ENCODE results near the gene CDHR3.

CDHR3 gene

DNA sequence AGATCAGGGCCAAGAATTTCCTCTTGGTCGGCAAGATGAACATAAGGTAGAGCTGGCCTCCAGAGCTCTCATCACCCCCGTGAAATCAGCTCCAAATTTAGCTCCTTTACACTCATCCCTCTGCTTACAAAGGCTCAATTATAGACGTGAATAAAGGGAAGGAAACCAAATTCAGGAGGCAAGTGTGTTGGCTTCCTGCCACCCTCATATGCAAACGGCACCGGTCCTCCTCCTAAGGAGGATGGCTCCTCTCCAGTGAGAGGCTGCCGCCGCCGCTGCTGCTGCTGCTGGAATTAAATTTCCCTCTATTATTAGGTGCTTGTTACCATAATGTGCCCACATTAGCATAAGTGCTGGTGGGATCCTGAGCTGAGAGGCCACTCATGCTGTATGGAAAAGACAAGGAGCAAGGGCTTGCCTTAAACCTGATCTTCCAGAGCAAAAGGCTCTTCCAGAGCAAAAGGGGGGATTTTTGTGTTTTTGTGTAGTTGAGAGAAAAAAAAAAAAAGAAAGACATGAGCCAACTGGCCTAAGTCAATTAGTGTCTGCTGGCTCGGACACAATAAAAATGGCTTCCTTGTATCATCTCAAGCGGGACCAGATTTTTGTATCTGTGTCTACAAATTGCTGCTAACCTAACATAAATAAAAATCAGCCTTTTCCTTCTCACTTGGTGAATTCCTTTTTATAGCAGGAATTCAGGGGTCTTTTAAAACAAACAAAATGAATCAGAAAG, 68.4 kb downstream of the CDHR3 start:
- no peak for DNase-seq

DNA sequence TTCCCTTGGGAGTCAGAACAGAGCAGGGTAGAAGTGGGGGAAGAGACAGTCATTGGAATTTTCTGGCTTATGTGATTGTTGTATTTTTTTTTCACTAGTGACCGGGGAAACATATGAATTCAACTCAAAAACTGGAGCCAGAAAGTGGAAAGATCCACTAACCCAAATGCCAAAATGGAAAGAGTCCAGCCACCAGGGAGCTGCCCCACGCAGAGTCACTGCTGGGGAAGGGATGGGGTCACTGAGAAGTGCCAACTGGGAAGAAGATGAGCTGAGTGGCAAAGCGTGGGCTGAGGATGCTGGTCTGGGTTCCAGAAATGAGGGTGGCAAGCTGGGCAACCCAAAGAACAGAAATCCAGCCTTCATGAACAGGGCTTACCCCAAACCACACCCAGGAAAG, 69.2 kb downstream of the CDHR3 start:
- no peak for DNase-seq

DNA sequence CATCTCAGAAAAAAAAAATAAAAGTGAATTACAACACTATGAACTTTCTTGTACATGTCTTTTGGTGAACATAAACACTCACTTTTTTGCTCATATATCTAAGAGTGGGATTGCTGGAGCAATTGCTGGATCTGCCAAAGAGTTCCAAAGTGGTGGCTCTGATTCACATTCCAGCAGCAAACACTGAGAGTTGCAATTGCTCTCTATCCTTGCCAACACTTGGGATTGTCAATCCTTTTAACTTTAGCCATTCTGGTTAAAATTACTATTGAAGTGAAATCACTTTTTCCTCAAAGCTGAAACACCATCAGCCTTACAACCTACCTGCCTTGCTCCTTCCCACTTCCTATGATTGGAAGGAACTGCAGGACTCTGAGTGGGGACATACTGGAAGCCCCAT, 70.7 kb downstream of the CDHR3 start:
- no peak for DNase-seq

DNA sequence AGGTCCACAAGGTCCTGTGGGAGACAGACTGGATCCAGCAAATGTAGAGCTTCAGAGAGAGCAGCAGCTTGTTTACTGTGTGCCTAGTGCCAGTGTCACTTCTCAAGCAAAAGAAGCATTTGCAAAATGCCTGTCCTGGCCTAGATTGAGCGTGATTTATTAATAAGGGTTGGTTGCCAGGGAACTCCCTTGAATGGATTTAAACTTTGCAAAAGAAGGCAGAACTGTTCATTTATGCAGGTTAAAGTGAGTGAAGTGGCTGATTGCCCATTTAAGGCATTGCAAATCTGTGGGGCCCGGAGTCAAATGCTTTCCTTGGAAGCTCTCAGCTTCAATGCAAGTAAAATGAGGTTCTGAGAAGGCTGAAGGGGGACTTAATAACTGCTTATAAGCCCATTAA, 71.3 kb downstream of the CDHR3 start:
- DNase-seq = no peak

DNA sequence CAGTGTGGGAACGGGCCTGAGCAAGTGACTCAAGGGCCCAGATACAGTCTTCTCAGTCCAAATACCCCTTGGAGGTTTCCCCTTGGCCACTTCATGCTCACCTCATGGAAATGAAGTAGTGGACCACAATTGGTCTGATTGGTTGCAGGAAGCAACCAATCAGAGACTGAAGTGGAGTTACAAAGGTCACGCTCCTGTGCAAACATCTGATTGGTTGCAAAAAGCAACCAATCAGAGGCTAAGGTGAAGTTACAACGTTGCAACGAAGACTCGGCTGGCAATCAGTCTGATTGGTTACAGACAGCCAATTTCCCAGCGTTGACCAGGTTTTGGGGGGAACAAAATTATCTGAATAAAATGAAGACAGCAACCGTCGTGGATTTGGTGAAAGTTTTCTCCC, 72.5 kb downstream of the CDHR3 start:
- DNase-seq = no peak

DNA sequence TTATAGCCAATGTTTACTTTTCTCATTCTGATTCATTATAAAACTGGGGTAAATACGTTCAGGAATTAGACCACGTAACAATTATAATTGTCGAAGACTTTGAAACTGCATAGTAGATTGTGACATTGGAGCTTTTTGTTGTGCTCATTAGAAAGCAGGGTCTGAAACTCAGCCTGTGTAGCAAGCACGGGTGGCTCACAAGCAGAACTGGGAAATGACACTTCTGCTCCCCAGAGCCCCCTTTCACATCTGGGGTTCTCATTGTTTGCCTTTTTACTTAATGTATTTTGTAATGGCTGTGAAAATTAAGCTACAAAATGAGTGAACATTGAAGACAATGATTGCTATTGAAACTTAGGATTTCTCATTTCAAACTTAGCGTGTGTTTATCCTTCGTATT, 72.9 kb downstream of the CDHR3 start:
- DNase-seq = no peak

DNA sequence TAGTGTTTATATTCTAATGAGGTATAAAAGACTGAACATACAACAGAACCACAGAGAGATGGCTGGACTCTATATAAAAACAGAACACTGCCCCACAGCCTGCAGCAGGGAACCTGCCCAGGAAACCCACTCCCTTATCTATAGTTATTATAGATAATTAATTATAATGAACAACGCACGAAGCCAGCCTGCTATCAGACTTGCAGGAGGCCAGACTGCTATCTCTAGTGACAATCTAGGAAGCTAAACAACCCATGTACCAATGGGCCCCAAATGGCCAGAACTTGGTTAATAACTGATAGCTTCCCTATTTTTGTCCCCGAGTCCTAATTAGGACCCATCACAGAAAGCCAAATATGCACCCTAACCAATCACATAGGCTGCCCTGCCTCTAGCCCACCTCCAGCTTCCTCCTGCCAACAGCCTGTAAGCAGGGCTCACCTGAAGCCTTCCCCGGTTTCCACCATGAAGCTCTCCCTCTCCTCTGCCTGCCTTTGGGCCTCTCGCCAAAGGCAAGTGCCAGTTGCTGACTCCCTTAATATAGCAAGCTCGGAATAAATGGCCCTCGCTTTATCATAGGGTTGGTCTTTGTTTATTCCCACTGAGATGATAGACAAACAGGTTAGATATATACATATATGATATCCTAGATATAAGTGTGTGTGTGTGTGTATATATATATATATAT, 74.6 kb downstream of the CDHR3 start:
- no peak for DNase-seq

DNA sequence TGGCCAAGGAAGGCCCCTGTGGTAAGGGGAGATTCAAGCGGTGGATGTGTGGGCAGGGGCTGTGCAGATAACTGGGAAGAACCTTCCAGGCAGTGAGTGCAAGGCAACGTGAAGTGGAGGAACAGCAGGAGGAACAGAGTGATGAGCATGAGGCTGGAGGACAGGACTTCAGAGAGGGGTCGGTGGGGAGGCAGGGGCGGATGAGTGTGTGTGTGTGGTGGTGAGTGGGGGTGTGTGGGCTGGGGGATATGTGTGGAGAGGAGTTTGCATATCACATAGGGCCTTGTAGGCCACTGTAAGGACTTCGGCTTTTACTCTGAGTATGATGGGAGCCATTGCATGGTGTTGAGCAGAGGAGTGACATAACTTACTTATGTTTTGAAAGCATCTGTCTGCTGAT, 75.2 kb downstream of the CDHR3 start:
- DNase-seq = no peak

DNA sequence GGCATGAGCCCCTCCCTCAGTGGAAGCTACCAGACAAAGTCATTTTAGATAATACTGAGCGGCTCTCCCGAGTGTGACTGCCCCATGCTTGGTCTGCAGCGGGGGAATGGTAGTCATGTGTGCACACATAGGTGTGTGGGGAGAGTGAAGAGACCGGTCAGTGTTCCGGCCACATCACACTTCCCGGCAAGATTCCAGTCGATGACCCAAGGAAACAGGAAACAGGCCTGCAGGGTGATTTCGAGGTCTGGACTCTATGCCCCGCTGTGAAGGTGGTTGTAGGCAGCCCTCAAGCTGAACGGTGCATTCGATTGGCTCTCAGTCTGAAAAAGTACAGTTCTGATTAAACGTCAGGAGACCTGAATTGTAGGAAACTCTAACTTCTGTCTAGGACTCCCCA, 75.9 kb downstream of the CDHR3 start:
- no peak for DNase-seq

DNA sequence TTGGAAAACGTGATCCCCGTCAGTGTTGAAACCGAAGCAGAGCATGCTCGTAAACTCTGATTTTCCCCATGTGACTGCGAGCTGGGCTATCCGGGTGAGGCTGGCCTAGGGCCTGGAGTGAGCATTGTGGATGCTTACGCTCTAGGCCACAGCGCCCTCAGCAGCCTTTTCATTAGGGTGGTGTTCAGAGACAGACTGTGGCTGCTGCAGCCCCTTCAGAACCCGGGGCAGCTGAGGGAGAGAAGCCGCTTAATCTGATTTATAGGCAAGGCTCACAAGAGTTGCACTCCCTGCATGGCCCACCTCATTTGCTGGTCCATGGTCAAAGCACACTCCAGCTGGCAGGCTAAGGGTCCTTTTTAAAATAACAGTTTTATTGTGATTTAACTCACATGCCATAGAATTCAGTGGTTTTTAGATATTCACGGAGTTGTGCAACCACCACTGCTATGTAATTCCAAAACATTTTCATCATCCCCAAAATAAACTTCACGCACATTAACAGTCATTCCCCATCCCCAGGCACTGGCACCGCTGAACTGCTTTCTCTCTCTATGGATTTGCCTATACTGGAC, 76.5 kb downstream of the CDHR3 start:
- peak; percentile 94 for DNase-seq

DNA sequence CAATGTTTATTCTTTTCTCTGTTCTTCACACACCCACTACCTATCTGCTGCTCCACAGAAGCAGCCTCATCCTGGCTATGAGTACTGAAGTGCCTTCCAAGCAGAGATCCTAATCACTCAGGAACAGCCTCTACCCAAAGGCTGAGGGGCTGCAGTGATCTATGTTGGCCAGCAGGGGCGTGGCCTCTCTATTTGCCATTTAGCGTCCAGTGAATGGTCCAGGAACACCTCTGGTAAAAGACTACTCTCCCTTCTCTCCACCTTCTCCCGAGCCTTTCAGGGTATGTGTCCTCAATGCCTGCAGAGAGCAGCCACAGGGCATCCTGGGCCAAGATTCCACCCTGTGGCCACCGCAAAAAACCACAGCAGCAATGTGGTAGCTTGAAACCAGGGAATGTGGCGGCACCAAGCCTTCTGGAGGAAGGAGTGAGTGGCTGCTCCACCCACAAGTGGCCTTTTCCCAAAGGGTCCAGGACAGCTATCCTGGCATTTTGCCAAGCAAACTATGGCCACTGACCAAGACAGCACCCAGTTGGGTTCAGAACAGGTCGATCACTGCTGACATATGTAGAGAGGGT, 78.2 kb downstream of the CDHR3 start:
- no peak for DNase-seq

DNA sequence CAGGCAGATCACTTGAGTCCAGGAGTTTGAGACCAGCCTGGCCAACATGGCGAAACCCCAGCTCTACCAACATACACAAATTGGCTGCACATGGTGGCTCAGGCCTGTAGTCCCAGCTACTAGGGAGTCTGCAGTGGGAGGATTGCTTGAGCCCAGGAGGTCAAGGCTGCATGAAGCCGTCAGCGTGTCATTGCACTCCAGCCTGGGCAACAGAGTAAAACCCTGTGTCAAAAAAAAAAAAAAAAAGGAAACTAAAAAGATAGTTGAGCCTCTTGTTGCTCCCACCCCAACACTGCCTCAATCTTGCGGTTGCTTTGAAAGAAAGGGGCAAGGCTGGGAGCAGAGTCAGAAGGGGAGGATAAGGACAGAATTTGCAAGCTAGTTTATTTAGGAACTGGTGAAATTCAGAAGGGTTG, 79.1 kb downstream of the CDHR3 start:
- no peak for DNase-seq

DNA sequence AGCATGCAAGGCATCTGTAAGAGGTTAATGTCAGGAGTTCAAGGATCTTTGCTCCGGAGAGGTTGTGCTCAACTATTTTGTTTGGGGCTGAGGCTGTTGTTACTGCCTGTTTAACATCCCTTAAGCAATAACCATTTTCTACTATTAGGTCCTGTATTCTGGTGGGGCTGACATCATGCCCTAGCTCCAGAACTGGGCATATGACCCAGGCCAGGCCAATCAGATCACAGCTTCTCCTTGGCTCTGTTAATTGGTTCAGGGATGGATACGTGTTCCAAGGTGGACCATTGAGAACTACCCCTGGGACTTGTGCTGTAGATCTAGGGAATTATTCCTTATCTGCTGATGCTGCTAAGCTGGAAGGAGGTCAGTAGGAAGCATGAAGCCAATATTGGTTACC, 82.1 kb downstream of the CDHR3 start:
- DNase-seq = no peak

DNA sequence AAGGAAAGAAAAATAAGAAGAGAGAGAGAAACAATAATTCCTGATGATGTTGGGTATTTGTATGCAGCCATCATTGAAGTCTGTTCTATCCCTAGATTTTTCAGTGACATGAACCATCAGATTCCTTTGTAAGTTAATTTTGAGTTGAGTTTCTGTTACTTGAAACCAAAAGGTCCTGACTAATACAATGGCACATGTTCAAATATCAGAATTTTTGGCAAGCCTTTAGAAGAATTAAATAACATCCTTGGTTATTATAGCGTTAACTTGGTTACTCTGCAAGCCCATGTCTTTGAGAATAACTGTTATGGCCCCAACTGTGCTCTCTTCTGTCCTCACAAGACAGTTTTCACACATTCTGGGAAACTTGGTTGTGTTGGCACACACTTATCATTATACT, 82.5 kb downstream of the CDHR3 start:
- DNase-seq = peak; percentile 59

DNA sequence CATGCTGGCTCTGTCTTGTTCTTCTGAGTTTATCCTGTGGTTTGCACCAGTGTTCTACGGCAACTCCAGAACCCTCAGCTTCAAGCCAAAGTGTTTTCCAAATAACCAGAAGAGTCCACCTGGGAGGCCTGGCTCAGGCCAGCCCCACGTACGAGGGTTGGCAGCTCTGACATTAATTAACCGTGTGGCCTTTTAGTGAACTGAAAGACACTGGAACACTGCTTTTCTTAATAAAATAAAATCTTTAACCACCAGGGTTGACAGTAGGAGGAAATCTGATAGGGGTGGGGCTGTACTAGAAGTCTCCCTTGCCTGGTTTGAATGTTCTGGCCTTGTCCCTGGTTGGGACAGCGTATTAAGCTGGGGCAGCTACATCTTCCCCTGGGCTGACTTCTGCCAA, 84.1 kb downstream of the CDHR3 start:
- no peak for DNase-seq

DNA sequence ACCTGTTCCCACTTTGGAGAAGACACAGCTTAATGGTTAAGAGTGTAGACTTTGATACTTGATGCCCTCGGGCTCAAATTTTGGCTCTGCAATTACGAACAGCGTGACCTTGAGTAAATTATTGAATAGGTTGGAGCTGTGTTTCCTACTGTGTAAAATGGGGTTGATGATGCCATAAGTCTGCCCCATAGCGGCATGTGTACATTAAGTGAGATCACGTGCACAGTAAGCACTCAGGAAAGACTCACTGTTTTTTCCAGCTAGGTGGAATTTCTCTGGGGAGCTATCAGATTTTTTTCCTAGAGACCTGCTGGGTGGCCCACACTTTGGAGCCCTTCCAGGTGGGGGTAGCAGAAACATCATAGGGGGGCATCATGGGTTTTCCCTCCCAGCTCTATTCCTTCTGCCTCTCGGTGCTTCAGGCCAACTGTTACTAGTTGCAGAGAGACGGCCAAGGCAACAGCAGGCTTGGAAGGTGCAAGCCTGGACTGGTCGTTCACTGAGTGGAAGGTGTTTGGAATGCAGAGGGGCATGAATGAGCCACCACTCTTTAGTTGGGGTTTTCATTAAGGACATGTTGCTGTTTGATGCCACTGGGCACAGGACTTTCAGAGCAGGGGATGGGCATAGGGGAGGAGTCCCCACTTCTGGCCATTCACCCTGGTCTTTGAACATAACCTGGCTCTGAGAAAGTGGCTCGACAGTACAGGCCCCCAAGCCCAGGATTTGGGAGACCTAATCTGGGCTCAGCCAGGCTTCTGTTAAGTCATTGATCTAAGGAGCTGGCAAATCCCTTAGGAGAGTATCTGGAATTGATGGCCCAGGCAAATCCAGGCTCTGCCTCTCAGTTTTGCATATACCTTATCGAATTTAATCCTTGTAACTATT, 85.0 kb downstream of the CDHR3 start:
- DNase-seq = no peak

DNA sequence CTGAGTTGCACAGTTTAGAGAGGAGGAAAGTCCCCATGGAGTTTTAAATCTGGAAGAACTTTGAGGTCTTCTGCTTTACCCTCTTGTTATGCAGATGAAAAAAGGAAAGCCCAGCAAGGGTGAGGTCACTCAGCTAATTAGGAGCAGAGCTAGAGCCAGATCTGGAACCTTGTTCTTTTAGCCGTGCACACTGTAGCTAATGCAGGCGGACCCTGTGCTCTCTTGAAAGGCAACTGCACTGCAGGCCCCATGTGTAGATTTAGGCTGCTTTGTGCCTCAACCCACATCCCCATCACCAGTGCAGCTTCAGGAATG, 85.6 kb downstream of the CDHR3 start:
- no peak for DNase-seq

DNA sequence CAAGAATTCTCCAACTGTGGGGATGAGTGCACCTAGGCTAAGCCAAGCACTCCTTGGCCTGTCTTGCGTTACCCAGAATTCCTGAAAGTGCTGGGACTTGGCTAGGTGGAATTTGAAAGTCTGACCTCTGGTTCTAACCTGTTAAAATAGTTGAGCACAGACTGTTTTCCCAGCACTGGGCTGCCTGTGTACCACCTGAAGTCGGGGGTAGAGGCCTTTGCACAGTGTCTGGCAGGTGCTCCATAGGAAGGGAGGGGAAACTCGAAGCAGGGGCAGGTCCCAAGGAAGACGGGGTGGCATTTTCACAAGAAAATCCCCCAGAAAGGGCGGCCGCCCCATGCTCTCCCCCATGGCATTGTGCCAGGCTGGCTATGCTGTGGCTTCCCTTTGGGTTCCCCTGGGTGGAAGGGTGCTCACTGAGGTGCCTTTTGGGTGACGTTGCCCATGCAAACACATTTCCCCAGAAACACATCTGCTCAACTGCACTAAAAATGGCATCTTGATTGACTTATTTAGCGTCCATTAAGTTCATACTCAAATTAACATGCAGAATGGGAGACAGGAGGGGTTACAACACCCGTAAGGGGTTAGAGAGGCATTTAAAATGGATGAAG, 86.2 kb downstream of the CDHR3 start:
- no peak for DNase-seq

DNA sequence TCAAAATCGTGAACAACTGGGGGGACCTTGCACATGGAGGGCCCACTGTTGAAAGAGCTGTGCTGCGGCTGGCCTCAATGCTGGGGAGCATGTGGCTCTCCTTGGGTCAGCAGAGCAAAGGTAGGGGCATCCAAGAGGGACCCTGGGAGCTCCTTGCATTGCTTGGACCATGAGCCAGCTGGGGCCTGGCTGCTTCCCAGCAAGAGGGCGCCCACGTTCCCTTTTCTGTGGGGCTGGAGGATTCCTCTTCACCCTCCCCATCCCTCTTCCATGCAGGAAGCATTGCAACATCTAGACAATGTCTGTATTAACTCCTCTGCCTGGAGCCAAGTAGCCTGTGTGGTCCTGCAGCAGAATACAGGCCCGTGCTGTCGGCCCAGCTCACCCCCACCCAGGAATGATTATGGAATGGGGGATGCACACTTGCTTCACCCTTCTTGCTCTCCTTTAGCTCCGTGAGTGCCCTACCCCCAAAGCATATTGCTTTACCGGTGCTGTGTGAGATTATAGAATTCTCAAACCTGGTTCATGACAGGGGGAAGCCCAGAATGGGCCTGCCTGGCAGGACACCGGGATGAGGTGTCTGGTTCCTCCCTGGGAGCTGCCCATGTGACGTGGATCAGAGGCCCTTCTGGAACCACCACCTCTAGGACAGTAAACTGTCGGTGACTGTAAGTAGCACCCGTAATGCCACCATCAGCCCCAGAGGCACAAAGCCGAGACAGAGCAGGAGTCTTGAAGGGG, 87.1 kb downstream of the CDHR3 start:
- peak; percentile 69 for DNase-seq

DNA sequence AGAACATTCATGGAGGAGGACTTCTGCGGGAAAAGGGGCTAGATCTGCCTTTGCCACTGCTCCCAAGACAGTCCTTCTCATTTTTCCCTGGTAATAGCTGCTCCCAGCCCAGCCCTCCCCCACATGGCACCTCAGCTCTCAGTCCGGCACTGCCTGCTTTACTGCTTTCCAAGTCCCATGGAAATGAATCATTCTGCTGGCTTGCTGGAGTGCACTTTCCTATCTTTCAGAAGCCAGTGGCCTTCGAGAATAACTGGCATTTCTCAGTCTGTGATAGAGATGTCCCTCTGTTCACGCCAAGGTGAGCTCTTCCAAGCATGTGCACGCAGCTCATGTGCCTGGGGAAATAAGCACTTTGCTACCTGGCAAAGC, 87.7 kb downstream of the CDHR3 start:
- DNase-seq = peak; percentile 40

DNA sequence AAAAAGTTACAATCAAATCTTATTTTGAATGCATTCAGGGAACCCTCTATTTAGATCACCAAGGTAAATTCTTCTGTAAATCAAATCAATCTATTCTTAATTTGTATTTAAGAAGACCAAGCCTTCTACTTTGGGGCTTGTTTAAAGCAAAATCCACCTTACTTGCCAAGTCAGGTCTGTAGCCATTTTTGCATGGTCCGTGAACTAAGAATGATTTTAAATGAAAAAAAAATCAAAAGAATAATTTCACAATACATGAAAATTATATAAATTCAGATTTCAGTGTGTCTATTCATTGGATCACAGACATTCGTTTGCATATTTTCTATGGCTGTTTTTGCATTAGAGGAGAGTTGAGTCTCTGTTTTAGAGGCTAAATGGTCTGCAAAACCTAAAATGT, 89.6 kb downstream of the CDHR3 start:
- no peak for DNase-seq

DNA sequence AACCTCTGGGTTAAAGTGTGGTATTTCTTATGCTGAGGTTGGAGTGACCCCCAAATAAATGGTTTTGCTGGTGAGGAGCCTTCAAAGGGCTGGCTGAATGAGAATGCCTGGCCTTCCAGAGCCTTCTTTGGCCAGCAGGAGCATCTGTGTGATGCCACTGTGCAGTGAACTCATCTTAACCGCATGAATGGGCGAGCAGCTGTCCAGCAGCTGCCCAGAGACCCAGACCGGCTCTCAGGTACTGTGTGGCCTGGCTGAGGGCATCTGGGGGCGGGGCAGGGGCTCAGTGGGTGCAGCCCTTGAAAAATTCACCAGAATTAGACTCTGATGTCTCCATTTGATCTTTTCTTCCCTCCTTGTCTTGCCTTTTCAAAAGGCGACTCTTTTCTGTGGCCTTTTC, 90.0 kb downstream of the CDHR3 start:
- DNase-seq = no peak

Measured in fibroblast of skin of scalp (primary cell).